ENCODE data around the gene MASP2.

GRCh38 chr1:11078631-11079030 lies 31.6 kb upstream of the MASP2 start:
- TF ChIP-seq, protein P1, sequence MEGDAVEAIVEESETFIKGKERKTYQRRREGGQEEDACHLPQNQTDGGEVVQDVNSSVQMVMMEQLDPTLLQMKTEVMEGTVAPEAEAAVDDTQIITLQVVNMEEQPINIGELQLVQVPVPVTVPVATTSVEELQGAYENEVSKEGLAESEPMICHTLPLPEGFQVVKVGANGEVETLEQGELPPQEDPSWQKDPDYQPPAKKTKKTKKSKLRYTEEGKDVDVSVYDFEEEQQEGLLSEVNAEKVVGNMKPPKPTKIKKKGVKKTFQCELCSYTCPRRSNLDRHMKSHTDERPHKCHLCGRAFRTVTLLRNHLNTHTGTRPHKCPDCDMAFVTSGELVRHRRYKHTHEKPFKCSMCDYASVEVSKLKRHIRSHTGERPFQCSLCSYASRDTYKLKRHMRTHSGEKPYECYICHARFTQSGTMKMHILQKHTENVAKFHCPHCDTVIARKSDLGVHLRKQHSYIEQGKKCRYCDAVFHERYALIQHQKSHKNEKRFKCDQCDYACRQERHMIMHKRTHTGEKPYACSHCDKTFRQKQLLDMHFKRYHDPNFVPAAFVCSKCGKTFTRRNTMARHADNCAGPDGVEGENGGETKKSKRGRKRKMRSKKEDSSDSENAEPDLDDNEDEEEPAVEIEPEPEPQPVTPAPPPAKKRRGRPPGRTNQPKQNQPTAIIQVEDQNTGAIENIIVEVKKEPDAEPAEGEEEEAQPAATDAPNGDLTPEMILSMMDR (IDR thresholded peaks at IDR 0.05), result no peak
- TF ChIP-seq POLR2A (IDR thresholded peaks at IDR 0.05), result no peak
- no peak for TF ChIP-seq POLR2AphosphoS5 (IDR thresholded peaks at IDR 0.05)
